PC-9 (cell line): Measurements from ENCODE around the gene REV1.

Experiments used
- CTCF ChIP-seq: fragments of 200-600 bp; sonication (generic); conservative IDR thresholded peaks from 2 replicates; pipeline ENCODE4 v1.6.1; 2017; ENCODE audit warnings: mixed run types, antibody characterized with exemption, mild to moderate bottlenecking, moderate library complexity
- EZH2 ChIP-seq: fragments of 200-600 bp; sonication (generic); IDR thresholded peaks from 2 replicates; pipeline ENCODE4 v1.8.0; 2017; ENCODE audit warnings: antibody characterized with exemption, low read depth

DNA sequence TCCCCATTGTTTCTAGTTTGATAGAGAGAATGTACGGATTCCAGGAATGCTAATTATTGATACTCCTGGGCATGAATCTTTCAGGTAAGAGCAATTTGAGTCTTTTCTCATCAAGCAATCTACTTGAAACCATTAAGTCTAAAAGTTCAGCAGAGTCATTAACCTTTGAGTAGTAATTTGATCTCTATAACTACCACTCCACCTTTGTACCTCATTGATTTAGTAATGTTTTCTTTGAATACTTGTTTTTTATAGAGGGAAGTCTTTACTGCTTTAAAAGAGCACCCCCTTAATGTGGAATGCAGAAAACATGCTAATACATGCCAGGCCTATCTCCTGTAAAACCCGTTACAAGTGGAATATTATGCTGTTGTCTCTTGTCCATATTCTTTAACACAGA is 107.7 kb downstream of the REV1 start:
- no peak for TF ChIP-seq CTCF
- TF ChIP-seq EZH2, result no peak
